ENCODE measurements around the gene ADM2.

ADM2 gene

GRCh38 chr22:50445880-50446707, 35.2 kb upstream of the ADM2 start:
- DNase-seq: no peak

- no peak for DNase-seq
Measured at GRCh38 chr22:50446708-50447575, 34.4 kb upstream of the ADM2 start.

GRCh38 chr22:50447576-50448551, 33.5 kb upstream of the ADM2 start:
- no peak for DNase-seq

GRCh38 chr22:50452649-50453048, 28.7 kb upstream of the ADM2 start:
- DNase-seq: no peak

- no peak for DNase-seq
Measured at GRCh38 chr22:50454556-50455075, 26.7 kb upstream of the ADM2 start.

- DNase-seq: no peak
Measured at GRCh38 chr22:50455201-50455600, 26.1 kb upstream of the ADM2 start.

- DNase-seq: no peak
Measured at GRCh38 chr22:50456026-50456425, 25.3 kb upstream of the ADM2 start.

GRCh38 chr22:50456466-50457234, 24.7 kb upstream of the ADM2 start:
- DNase-seq: peak in 1 of 3 experiments; percentile 1

GRCh38 chr22:50459016-50459415, 22.3 kb upstream of the ADM2 start:
- DNase-seq: no peak

- no peak for DNase-seq
Measured at GRCh38 chr22:50459496-50460140, 21.7 kb upstream of the ADM2 start.

GRCh38 chr22:50460938-50461337, 20.4 kb upstream of the ADM2 start:
- DNase-seq: no peak

- DNase-seq: no peak
Measured at GRCh38 chr22:50461536-50461935, 19.8 kb upstream of the ADM2 start.

GRCh38 chr22:50461979-50462540, 19.3 kb upstream of the ADM2 start:
- DNase-seq: no peak

- no peak for DNase-seq
Measured at GRCh38 chr22:50463188-50463900, 18.0 kb upstream of the ADM2 start.

- DNase-seq: no peak
Measured at GRCh38 chr22:50464451-50464850, 16.9 kb upstream of the ADM2 start.

- DNase-seq: no peak
Measured at GRCh38 chr22:50465066-50465930, 16.0 kb upstream of the ADM2 start.

GRCh38 chr22:50467341-50467740, 14.0 kb upstream of the ADM2 start:
- DNase-seq: no peak

- no peak for DNase-seq
Measured at GRCh38 chr22:50467773-50468440, 13.4 kb upstream of the ADM2 start.

GRCh38 chr22:50468626-50469025, 12.7 kb upstream of the ADM2 start:
- no peak for DNase-seq
